Measurements from ENCODE around the gene FYCO1. TPM values are rescaled to one million over a fixed set of nuclear protein-coding genes. Genes with fewer than 3 reads are reported as not detected.

FYCO1 gene
- polyA plus RNA-seq, 5 donors, result 18.2 to 21.5 (median 19.6) TPM

GRCh38 chr3:45944830-45945620, 50.6 kb downstream of the FYCO1 start:
- DNase-seq, result no peak

- DNase-seq, result no peak
Measured at GRCh38 chr3:45943207-45943846, 52.3 kb downstream of the FYCO1 start, which contains the start of gene CXCR6. TSS of gene CXCR6 (plus strand) at chr3:45943464. CDS start at chr3:45946482, 3,018 bp downstream.

DNA sequence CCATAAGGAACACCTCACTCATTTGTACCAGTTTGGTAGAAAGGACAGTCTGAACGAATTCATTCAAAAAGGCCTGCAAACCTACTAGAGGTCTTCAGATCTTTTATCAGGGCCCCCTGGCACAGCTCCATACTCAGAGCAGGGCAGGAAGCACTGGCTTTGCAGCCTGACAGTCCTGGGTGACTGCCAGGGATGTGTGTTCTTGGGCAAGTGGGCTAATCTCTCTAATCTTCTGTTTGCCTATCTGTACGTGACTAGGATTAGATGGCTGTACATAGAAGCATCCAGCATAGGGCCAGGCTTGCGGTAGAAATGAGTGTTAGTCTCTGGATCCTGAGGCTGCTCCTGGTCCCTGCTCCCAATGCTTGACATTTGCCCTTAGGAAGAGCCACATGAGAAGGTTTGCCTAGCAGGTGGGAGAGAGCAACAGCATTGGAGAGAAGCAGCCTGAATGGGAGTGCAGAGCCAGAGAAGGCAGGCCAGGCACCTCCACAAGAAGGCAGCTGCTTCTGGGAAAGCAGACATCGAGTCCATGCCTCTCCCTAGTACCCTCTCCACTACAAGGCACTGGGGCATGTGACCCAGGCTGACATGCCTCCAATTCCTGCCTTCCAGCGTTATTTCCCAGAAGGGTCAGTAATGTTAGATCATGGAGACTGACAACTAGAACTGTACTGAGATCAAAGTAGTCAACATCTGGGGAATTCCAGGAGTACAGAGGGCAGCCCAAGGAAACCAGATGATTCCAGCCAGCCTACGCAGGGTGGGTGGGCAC, 53.4 kb downstream of the FYCO1 start:
- no peak for DNase-seq

DNA sequence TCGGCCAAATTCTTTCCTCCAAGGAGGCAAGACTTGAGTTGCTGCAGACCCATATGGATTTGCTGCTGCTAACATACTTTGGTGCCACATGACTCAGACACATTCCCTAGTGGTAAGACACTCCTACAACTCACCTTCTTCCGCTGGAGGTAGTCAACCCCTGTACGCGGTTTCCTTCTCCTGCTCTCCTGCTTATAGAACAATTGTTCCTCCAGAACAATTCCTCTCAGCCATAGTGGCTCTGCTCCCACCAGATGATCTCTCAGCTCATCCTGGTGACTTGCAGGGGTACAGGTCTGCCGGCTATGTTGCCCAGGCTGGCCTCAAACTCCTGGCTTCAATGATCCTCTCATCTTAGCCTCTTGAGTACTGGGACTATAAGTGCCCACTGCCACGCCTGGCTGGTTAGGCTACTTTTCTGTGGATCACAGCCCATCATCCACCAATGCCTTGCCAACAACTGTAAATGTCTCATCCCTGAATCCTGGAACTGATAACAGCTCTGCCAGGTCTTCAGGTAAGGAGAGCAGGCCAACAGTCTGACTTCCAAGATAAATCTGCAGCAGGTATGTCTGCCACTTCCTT, 54.8 kb downstream of the FYCO1 start:
- no peak for DNase-seq

- no peak for DNase-seq
Measured at GRCh38 chr3:45940004-45940780, 55.4 kb downstream of the FYCO1 start.

DNA sequence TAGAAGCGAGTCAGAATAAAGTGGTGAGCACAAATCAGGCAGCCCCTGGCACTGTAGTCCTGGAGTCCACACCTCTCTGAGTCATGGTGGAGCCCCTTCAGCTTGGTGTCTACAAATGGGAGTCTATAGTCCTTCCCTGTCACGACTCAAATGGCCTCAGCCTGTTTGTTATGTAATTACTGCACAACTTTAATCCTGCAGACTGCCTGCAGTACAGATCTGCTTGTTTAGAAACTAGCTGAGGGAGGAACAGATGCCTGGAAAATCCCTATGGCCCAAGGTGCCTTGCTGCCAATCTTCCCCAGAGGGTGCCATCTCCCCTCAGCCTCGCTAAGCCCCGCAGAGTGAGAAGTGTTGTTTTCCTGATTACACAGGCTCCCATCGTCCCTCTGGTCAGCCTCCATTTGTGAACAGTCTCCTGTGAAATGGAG, 56.3 kb downstream of the FYCO1 start:
- DNase-seq, result no peak

- DNase-seq, result peak; percentile 70 to 86
Measured at GRCh38 chr3:45938864-45939263, 56.8 kb downstream of the FYCO1 start.

DNA sequence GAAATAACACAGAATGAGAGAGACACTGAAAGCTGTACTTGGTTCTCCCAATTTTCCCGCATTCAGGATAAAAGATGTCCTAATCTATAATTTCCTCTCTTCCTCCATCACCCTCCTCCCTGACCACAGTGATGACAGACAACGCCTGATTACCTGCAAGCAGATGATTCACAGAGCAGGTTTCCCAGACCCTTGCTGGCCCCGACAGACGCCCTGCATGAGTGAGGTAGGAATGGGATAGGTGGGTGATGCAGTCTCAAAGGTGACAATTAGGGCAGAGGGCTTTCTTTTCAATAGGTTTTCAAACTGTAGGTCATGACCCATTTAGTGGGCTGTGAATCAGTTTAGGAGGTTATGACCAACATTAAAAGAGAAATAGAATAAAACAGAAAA, 57.6 kb downstream of the FYCO1 start:
- no peak for DNase-seq

DNA sequence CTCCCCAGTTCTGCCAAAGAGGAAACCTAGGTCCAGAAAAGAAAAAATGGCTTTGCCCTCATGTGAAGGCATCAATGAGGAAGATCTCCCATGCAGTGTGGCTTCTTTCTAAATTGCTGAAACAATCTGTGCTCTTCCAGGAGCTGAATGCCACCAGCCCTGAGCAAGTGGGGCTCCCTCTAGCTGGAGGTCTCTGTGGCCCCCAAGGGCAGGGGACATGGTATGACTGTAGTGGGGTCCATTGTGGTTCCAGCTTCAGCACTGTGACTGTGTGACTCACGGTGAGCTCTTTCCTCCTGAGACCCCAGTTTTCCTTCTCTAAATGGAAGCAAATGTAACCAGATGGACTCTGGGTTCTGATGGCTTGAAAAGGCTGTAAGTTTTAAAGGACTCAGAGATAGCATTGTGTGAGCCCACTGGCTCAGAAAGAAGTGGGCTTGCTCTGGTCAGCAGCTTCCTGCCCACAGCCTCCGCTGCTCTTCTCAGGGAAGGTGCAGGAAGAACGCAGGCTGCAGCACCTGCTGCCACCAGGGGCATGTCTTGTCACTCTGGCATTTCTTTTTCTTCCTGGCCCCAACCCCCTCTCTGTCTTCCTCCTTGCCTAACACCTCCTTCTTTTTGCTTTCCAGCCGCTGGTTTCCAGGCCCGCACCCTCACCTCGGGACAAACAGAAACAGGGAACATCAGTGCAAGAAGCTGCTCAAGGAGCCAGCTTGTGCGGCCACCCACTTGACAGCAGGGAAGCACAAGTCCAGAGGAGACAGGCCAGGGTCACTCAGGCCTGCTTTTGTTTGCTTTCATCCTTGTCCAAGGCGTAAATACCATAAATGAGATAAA, 58.2 kb downstream of the FYCO1 start:
- no peak for DNase-seq

DNA sequence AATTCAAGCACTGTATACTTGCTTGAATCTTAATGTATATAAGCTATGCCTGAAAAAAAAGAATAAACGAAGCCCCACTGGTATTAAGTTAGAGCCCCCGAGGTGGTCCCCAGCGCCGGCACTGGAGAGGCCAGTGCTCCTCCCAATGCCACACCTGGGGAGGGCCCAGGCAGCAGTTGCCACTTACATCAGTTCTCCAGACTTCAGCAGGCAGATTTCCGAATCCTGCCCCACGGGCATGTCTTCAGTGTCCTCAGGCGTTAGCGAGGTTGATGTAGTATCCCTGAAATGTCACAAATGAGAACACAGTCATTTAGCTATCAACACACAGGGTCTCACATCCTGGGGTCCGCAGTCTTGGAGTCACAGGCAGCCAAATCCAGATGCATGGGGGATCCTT, 59.4 kb downstream of the FYCO1 start:
- no peak for DNase-seq

DNA sequence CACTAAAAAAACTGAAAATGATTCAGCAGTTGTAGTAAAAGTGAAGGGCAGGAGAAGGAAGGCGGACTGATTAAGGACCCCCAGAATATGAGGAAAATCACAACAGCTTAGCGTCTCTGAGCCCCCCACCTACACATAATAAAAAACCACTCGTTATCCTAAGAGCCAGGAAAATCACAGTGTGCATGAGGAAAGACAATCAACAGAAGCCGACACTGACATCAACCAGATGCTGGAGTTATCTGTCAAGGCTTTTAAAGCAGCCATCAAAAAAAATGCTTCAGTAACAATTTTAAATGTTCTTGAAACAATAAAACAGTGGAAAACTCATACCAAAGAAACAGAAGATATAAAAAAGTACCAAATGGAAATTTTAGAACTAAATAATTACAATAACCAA, 62.0 kb downstream of the FYCO1 start:
- peak; percentile 61 to 67 for DNase-seq

- DNase-seq, result no peak
Measured at GRCh38 chr3:45932112-45932511, 63.5 kb downstream of the FYCO1 start.

DNA sequence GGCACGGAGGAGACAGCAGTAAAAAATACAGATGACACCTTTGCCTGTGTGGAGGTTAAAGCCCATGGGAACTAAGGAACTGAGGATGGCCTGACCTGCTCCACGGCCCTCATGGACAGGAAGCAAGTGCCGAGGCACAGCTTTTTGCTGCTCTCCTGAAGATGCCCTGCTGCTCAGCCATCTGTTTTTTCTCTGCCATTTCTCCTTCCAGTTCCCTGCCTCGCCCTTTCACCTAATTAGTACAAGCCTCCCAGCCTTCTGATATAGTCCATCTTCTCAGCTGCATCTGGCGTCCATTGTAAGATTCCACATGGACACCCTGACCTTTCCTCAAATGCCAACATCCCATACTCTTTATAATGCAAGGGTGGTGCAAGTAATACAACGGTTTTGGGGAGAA, 64.1 kb downstream of the FYCO1 start:
- DNase-seq, result no peak

GRCh38 chr3:45929042-45929679, 66.5 kb downstream of the FYCO1 start:
- no peak for DNase-seq

DNA sequence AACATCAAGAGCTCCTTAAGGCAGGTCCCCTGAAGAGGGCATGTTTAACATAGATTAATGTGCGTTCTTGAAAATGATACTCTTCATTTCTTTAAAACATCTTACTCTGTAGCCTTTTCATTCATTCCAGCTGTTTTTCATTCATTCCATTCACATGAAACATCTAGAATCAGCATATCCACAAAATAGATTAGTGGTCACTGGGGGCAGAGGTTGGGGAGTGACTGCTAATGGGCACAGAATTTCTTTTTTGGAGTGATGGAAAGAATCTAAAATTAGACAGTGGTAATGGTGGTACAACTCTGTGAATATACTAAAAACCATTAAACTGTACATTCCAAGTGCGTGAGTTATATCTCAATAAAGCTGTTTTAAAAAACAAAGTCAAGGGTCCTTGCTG, 67.7 kb downstream of the FYCO1 start:
- no peak for DNase-seq

DNA sequence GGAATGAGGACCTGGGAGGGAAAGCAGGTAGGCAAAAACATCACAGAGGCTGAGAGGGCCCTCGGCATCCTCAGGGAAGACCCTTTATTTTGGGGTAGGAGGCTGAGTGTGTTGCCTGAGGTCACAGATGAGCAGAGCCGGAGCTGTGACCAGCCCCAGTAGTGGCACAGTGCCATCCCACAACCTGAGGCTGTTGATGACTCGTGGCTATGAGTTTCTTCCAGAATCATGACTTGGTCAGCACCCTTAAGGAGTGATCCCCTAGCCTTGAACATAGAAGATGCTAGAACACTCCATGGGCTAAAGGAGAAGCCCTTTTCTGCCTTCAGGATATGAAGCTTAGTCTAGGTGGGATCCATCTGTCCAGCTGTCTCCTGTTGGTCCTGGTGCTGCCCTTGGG, 71.9 kb downstream of the FYCO1 start:
- DNase-seq, result no peak

DNA sequence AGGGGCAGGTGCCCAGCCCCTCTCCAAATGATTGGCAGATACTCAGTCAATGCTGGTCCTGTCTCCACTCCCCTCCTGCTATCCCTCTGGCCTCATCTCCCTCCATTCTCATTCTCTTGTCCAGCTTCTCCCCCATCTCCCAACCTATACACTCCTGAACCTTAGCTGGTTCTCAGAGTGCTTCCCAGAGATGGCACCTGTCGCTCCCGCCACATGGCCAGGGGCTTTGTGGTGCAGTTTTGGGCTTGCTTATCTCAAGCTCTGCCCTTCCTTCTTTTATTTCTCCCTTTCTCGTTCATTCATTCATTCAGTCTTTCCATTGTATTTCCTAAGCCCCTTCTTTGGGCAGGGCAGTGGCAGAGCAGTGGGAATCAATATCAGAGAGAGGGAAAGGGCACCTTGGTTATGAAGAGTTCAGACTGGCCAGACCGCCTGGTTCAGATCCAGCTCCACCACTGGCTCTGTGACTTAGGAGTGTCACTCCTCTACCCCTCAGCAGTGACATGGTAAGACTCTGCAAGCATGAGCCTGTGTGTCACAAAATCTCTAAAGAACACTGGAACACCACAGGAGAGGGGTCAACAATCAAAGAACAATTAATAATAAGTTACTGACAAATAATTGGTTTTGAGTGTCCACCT, 72.6 kb downstream of the FYCO1 start:
- no peak for DNase-seq

DNA sequence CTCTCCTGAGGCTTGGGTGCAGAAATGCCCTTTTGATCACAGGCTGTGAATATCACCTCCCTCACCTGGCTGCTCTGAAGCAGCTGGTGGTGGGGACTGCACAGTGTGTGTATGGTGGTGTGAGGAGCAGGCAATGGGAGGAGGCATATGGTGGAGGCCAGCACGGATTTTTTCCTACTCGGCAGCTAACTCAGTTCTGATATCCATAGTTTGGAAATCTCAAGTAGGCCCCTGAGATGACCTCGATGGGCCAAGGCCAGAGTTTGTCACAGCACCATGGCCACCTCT, 73.6 kb downstream of the FYCO1 start:
- no peak for DNase-seq

DNA sequence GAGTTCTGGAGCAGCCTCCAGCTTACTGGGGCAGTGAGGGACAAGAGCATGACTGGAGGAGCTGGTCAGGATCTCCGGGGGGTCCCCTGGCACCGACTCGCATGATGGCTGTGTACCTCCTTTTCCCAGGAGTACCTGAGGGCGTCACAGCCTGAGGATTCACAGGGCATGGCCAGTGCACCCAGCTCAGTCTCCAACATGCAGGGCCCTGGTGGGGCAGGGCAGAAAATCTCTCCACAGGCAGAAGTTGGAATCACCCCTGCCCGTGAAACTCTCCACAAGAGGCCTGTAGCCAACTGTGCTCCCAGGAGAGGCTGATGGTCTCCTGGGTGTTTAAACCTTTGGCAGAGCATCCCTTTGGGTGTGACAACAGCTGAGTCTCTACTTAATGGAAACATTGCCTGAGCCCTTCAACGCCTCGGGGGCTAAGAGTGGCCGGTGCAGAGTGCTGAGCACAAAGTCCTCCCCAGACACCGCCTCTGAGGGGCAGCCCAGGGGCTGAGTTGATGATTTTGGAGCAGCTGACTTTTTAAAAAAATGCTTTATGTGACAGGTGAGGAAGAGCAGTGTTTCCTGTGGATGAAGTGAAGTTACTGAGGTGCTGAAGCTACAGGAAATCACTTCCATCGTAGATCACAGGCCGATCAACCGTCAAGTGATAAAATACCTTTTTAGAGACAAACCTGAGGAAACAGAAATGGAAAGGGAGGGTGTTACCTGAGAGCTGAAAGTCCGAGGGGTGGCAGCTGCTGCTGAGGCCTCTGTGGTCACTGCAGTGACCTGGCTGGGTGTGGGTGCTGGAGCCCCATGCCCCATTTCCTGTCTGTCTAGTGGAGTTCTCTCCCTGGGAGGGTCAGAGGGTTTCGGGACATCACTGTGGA, 74.2 kb downstream of the FYCO1 start:
- DNase-seq, result no peak

Measured in right lung (tissue), 5 donors.